GM12878 (cell line): Measurements from ENCODE around the gene DIAPH3. TPM values are rescaled to one million over a fixed set of nuclear protein-coding genes. Genes with fewer than 3 reads are reported as not detected.
A peak's percentile ranks its signal among the peaks of the same experiment; 100 is the strongest.

Source experiments
- ATAC-seq: fragments of 200-7000 bp; cut with Tn5 transposase; 3 replicates; pipeline ENCODE4 v1.9.1; 2020; ENCODE audit warnings: mild to moderate bottlenecking, moderate library complexity
- BruUV-seq: library from RNA; stranded (reverse); fragments of 400-500 nt; replicated peaks from 2 replicates; lab custom pipeline; 2021; lab: Mats Ljungman, UMichigan
- CTCF ChIA-PET: fragments of 300-600 bp; sonication (Branson Sonifier 250); formaldehyde crosslinking; extraction: SDS; loops from one replicate; lab custom pipeline; 2021; ENCODE audit warnings: inconsistent platforms; lab: Yijun Ruan, JAX
- POLR2A ChIA-PET: fragments of 350-600 bp; formaldehyde crosslinking; extraction: SDS; loops from one replicate; lab custom pipeline; 2021; ENCODE audit warnings: inconsistent platforms; lab: Charles Lee
- RAD21 ChIA-PET: fragments of 300-600 bp; sonication (Branson Sonifier 250); formaldehyde crosslinking; loops from one replicate; lab custom pipeline; 2023; ENCODE audit warnings: antibody characterized with exemption; ENCODE audit not compliant: unreplicated experiment; lab: Charles Lee
- SMC1A ChIA-PET: fragments of 300-600 bp; sonication (Branson Sonifier 250); formaldehyde crosslinking; loops from one replicate; lab custom pipeline; 2023; ENCODE audit not compliant: unreplicated experiment, uncharacterized antibody; lab: Charles Lee
- DNase-seq: peaks from one replicate; pipeline ENCODE4 v3.0.0-alpha.2; 2011; ENCODE audit warnings: low read depth, low spot score
- FAIRE-seq: peaks from 3 replicates; lab custom pipeline; 2011; peaks lifted over from hg19 to GRCh38; lab: Jason Lieb, UNC
- H2AFZ ChIP-seq: 2 replicates; pipeline ENCODE4 v1.6.0; 2011; ENCODE audit warnings: low read depth, low read length, control low read depth; ENCODE audit not compliant: control insufficient read depth
- H3K27ac ChIP-seq: 2 replicates; pipeline ENCODE4 v1.5.1; 2011; ENCODE audit warnings: control low read depth; ENCODE audit not compliant: control insufficient read depth, insufficient read depth
- H3K27me3 ChIP-seq, 2 experiments: replicated peaks in 1 of 2; 2 replicates each; pipeline versions ENCODE4 v1.6.0 to v1.6.1; 2011; ENCODE audit warnings: low read length in 1 of 2; ENCODE audit not compliant: control insufficient read depth in 2 of 2, insufficient read depth in 2 of 2
- H3K36me3 ChIP-seq, 2 experiments: 2 replicates each; pipeline ENCODE4 v1.5.1; 2011; ENCODE audit warnings: low read length in 1 of 2; ENCODE audit not compliant: control insufficient read depth in 2 of 2, insufficient read depth in 2 of 2
- H3K4me1 ChIP-seq: 2 replicates; pipeline ENCODE4 v1.6.1; 2011; ENCODE audit warnings: mild to moderate bottlenecking, low read length, moderate library complexity, mixed read lengths; ENCODE audit not compliant: control insufficient read depth, insufficient read depth
- H3K4me2 ChIP-seq: 2 replicates; pipeline ENCODE4 v1.6.0; 2011; ENCODE audit warnings: control low read depth; ENCODE audit not compliant: control insufficient read depth, insufficient read depth
- H3K4me3 ChIP-seq: fragments of 200-600 bp; sonication (generic); 2 replicates; pipeline ENCODE4 v1.5.1; 2016
- H3K79me2 ChIP-seq: 2 replicates; pipeline ENCODE4 v1.6.0; 2011; ENCODE audit warnings: low read length; ENCODE audit not compliant: control insufficient read depth, insufficient read depth
- H3K9ac ChIP-seq: 2 replicates; pipeline ENCODE4 v1.8.0; 2011; ENCODE audit warnings: low read length, control low read depth, mixed read lengths; ENCODE audit not compliant: control insufficient read depth, insufficient read depth
- H3K9me3 ChIP-seq: replicated peaks from 3 replicates; pipeline ENCODE4 v1.5.1; 2011; ENCODE audit warnings: mild to moderate bottlenecking, low read length; ENCODE audit not compliant: control insufficient read depth, insufficient read depth
- H4K20me1 ChIP-seq: 2 replicates; pipeline ENCODE4 v1.6.0; 2011; ENCODE audit not compliant: control insufficient read depth, insufficient read depth
- BMI1 ChIP-seq: fragments of 450-650 bp; IDR thresholded peaks from 2 replicates; pipeline ENCODE4 v1.6.1; 2016; ENCODE audit warnings: mild to moderate bottlenecking, moderate library complexity, borderline replicate concordance
- CBFB ChIP-seq: IDR thresholded peaks from 2 replicates; pipeline ENCODE4 v1.6.1; 2016; ENCODE audit warnings: antibody characterized with exemption, low read depth
- CBX3 ChIP-seq: fragments of 200-600 bp; sonication (generic); IDR thresholded peaks from 2 replicates; pipeline ENCODE4 v1.6.1; 2016; ENCODE audit warnings: low read depth, borderline replicate concordance
- CREB1 ChIP-seq: IDR thresholded peaks from 2 replicates; pipeline ENCODE4 v1.6.1; 2012; ENCODE audit warnings: low read depth, mild to moderate bottlenecking, inconsistent platforms
- CREM ChIP-seq: IDR thresholded peaks from 2 replicates; pipeline ENCODE4 v1.6.1; 2014; ENCODE audit warnings: antibody characterized with exemption, low read depth
- FOS ChIP-seq: IDR thresholded peaks from 3 replicates; pipeline ENCODE4 v1.6.1; 2011; ENCODE audit warnings: borderline replicate concordance; ENCODE audit not compliant: insufficient read length; ENCODE audit errors: extremely low read depth
- HDAC6 ChIP-seq: fragments of 200-600 bp; sonication (generic); IDR thresholded peaks from one replicate; pipeline ENCODE4 v1.8.0; 2017; ENCODE audit warnings: antibody characterized with exemption; ENCODE audit not compliant: unreplicated experiment
- NRF1 ChIP-seq: conservative IDR thresholded peaks from 2 replicates; pipeline ENCODE4 v1.6.1; 2011; ENCODE audit warnings: mild to moderate bottlenecking, low read depth, low read length, improper control_type of control experiment
- PML ChIP-seq: IDR thresholded peaks from 2 replicates; pipeline ENCODE4 v1.6.1; 2012; ENCODE audit warnings: low read length, inconsistent platforms
- SUPT20H ChIP-seq: IDR thresholded peaks from 2 replicates; pipeline ENCODE4 v1.6.1; 2011; ENCODE audit warnings: low read depth, mild to moderate bottlenecking, low read length, moderate library complexity, borderline replicate concordance; ENCODE audit not compliant: control insufficient read depth
- WGBS: methylation state at CpG from one replicate; pipeline ENCODE4 v1.1.6; 2016; ENCODE audit warnings: low lambda C conversion rate; ENCODE audit not compliant: insufficient replicate concordance, insufficient coverage; ENCODE audit errors: missing lambda C conversion rate; 5-methylcytosine and 5-hydroxymethylcytosine counted together
- in situ Hi-C: fragments of 300-500 bp; cut with MboI; formaldehyde crosslinking; loops from 9 replicates; pipeline ENCODE4 v1.14.3; 2018; ENCODE audit warnings: mixed read lengths
- intact Hi-C: fragments of 100-400 bp; cut with micrococcal nuclease; formaldehyde crosslinking; loops from one replicate; pipeline ENCODE4 v1.14.2; 2022; ENCODE audit not compliant: unreplicated experiment
- polyA plus RNA-seq, 11 experiments: library from polyadenylated mRNA; depleted of rRNA in 4 of 11; unstranded in 6 of 11; stranded (reverse) in 5 of 11; fragments of >200 nt; fragmentation: Nextera tagmentation in 4 of 11; fragmentation: Illumina TruSeq in 1 of 11; extraction: Ambion mirVana in 4 of 11; extraction: Trizol in 1 of 11; gene quantifications; 1 replicate in 1 of 11; 2 replicates in 10 of 11; pipeline versions ENCODE4 v1.2.1 to v1.2.3, GENCODE V29; 2011 to 2016; ENCODE audit warnings: inconsistent platforms in 2 of 11, missing spikeins in 2 of 11, low read depth in 1 of 11
- total RNA-seq, 4 experiments: library from RNA; depleted of rRNA in 3 of 4; stranded (reverse); fragments of >200 nt in 3 of 4; fragmentation: Illumina TruSeq in 1 of 4; extraction: Trizol in 1 of 4; gene quantifications; 2 replicates each; pipeline versions ENCODE4 v1.2.1 to v1.2.3, GENCODE V29; 2013 to 2021

The DIAPH3 gene
- total and polyA plus RNA-seq, 10 of the 15 experiments (the other 5 are each of a cell fraction or from before 2014, with no cell fraction given) = 10.1 to 25.2 (median 15.4) TPM

DNA sequence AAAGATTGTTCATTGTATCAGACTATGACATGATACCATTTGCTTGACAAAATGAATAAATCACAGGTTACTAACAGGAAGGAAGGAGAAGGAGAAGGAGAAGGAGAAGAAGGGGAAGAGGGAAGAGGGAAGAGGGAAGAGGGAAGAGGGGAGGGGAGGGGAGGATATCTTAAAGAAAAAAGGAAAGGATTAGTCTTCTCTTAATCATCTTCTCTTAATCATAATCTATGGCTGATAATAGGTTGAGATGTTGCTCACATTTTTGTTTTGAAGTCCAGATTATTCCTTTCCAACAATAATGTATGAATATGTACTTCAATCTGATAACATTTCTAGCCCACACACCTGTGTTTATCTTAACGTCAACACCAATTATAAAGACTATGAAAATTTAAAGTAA lies 25.1 kb downstream of the DIAPH3 start (continued):
- no peak for TF ChIP-seq CBFB

DNA sequence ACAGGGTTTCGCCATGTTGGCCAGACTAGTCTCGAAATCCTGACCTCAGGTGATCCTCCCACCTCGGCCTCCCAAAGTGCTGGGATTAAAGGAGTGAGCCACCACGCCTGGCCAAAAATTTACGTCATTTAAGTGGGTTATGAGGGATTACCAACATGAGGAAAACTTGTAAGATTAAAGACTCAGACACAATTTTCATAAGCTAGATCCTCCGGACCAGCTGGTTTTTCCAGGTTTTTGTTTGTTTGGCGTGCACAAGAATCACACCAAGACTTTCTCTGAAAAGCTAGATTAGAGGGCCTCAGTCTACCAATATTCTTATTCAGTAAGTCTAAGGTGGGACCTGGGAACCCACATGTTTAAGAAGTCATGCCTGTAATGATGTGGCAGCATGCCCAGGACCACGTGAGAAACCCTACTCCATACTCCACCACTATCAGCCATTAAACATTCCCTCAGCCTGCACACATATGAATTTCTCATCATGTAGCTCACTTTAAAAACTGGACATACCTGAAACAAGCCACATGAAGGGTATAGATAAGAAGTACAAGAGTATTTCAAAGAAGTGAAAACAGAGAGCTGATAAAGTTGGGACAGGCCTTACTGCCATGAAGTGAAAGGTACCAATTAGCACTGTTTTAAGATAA lies 25.7 kb downstream of the DIAPH3 start:
- intact Hi-C loops = no loop called here

More for the DNA sequence above, 25.7 kb downstream of the DIAPH3 start:
- H3K27me3 ChIP-seq = no peaks in the 10 kb centered on the region
- ATAC-seq (peak; percentile 20; the same call in 2 of the 3 replicates), FAIRE-seq (no peak), DNase-seq (no peak)
- H3K79me2 ChIP-seq = no peaks in the 10 kb centered on the region; the same call in none of the 2 replicates
- H3K4me3 ChIP-seq = no peak overlapping the region
- ChIA-PET SMC1A (interaction anchor here (0.7 to 1.3 kb wide), 3 partner anchors 10 to 333 kb away, joined by 3 to 5 read pairs (median 4); no protein-coding TSS in a partner anchor), RAD21 (no interaction called here), POLR2A (interaction anchor here (0.7 kb wide), 1 partner anchor 164 kb away, joined by 3 read pairs; no protein-coding TSS in a partner anchor), CTCF (interaction anchor here (0.6 to 1.4 kb wide), 3 partner anchors 15 to 302 kb away, joined by 3 read pairs; no protein-coding TSS in a partner anchor)
- no peaks in the 10 kb centered on the region for H3K4me1 ChIP-seq
- no peak overlapping the region for H3K27ac ChIP-seq
- no peaks in the 10 kb centered on the region for H3K36me3 ChIP-seq
- no TSS peak for BruUV-seq
- H3K9ac ChIP-seq = no peak overlapping the region
- H4K20me1 ChIP-seq = no peaks in the 10 kb centered on the region
- TF ChIP-seq SUPT20H (no peak), PML (no peak), HDAC6 (no peak), CBX3 (no peak), FOS (no peak), NRF1 (no peak), CREM (no peak), BMI1 (no peak), CREB1 (no peak)
- H3K4me2 ChIP-seq = no peak overlapping the region
- H3K9me3 ChIP-seq = no peaks in the 10 kb centered on the region
- 95% methylated on average over 8 of the region's 8 CpGs for WGBS
- in situ Hi-C loops = no loop called here
- H2AFZ ChIP-seq = peak overlapping the region; percentile 21; the same call in 1 of the 2 replicates
